GM12864 (cell line): Measurements from ENCODE around the gene ARHGAP23.

Source experiments
- DNase-seq: peaks from one replicate; pipeline ENCODE4 v3.0.0-alpha.2; 2011; ENCODE audit warnings: low read depth
- H3K4me3 ChIP-seq: 2 replicates; pipeline ENCODE4 v1.5.1; 2011; ENCODE audit warnings: mild to moderate bottlenecking, low read depth, low read length, control low read depth
- CTCF ChIP-seq: IDR thresholded peaks from 2 replicates; pipeline ENCODE4 v1.5.1; 2011; ENCODE audit warnings: low read depth, mild to moderate bottlenecking, moderate library complexity, low read length, control low read depth, inconsistent platforms; ENCODE audit errors: missing control alignments

Gene ARHGAP23

GRCh38 chr17:38546396-38546795 is 118.1 kb downstream of the ARHGAP23 start:
- no peak for TF ChIP-seq CTCF
- no peak for DNase-seq
- H3K4me3 ChIP-seq = no peak overlapping the region

DNA sequence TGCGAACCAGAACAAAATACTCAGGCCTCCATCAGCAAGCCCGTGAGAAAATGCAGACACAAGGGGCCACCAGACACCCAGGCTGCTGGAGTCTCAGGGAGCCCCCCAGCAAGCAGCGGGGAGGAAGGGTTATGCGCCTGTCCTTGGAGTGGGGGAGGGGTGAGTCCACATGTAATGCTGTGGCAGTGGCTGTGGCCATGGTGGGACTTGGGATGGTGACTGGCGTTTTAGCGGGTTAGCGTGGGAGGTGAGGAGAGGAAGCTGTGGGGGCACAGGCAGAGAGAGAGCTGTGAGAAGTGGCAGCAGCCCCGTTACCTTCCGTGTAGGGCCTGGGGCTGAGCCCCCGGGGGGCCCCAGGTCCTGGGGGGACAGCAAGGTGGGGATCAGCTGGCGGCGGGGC is 119.2 kb downstream of the ARHGAP23 start:
- DNase-seq = no peak
- TF ChIP-seq CTCF = no peak
- H3K4me3 ChIP-seq = no peak overlapping the region

DNA sequence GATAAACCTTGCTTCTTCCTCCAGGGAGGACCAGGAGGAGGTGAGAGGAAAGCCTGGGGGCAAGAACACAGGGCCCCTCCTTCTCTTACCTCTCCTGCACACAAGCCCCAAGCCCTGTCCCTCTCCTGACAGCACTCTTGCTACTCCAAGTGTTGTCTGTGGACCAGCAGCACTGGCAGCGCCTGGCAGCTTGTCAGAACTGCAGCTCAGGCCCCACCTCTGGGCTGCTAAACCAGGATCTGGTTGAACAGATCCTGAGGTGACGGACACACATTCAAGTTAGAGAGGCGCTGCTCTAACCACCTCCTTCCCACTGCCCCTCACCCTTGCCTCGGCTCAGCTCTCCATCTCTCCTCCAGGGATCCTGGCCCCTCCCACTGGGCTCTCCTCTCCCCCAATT is 121.0 kb downstream of the ARHGAP23 start:
- DNase-seq = no peak
- TF ChIP-seq CTCF = no peak
- no peak overlapping the region for H3K4me3 ChIP-seq

DNA sequence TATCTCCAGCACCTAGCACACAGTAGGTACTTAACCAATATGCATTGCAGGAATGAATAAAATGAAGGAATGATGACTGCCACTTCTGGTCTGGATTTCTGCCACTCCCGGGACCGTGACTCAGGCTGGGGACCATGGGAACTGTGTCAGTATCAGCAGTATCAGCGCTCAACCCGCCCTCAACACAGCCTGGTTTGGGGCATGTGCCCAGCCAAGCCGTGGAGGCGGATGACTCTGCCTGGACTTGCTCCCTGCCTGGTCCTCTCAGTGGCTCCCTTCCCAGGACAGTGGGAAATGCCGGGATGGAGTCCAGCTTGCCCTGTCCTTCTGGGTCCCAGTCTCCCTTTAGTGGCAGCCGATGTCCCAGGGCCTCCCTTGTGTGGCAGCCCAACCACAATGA is 122.4 kb downstream of the ARHGAP23 start:
- no peak for DNase-seq

DNA sequence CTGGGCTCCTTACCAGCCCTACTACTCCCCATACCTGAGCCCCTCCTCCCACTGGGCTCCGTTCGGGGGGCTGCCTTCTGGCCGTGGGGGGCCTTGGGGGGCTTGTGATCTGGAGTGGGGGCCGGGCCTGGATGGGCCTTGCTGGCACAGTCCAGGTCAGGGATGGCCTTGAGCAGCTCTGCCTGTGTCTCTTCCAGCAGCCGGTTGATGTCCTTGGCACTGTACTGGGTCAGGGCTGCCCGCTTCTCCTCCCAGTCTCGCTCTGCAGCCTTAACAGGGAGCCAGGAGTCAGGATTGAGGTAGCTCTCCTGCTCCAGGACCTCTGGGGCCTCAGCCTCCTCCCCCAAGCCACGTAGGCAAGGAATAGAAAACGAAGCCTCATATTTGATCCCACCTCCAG is 122.9 kb downstream of the ARHGAP23 start:
- DNase-seq = no peak
- TF ChIP-seq CTCF = no peak
- H3K4me3 ChIP-seq = no peak overlapping the region

More for the DNA sequence above, 122.4 kb downstream of the ARHGAP23 start:
- no peak for TF ChIP-seq CTCF
- H3K4me3 ChIP-seq = no peak overlapping the region

- DNase-seq = no peak
- H3K4me3 ChIP-seq = no peak overlapping the region
- no peak for TF ChIP-seq CTCF
These were observed 124.1 kb downstream of the ARHGAP23 start for GRCh38 chr17:38552343-38552742.

DNA sequence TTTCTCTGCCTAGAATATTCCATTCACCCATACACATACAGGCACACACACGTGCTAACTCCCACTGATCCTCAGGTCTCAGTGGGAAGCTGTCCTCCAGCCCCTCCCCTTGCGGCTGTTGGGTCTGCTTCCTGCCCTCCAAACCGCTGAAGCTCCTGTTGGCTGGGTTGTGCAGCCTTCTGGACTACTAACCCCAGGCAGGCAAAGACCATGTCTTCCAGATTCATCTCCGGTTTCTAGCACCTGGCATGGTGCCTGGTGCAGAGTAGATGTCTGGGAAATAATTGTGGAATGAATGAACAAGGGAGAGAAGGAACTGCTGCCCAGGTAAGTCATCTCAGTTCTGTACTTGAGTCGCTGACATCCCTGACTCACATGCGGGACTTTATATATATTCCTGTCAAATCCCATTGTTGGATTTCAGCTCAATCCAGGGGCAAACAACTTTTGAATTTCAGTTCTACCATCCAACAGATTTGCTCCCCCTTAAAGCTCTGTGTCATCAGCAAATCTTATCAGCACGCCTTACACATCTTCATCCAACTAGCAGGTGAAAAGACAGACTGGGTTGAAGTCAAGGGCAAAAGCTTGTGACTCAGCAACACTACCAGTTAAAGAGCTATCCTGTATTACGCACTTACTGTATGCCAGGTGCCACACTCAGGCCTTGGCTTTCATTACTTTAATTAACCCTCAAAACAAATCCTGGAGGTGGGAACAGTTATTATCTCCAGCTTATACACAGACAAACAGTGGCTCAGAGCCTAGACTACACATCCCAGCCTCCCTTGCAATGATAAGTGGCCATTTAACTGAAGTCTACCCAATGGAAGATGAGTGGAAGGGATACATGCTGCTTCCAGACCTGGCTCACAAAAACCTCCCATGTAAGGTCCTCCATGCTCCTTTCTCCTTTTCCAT is 126.4 kb downstream of the ARHGAP23 start:
- H3K4me3 ChIP-seq = no peak overlapping the region
- no peak for DNase-seq
- TF ChIP-seq CTCF = no peak
